MCF 10A (cell line): ENCODE data around the gene WWP2. TPM values are rescaled to one million over a fixed set of nuclear protein-coding genes. Genes with fewer than 3 reads are reported as not detected.
"Not testable (repeated sequence)": the region's sequence is repeated elsewhere in the genome, so short reads cannot be mapped to it uniquely, and the experiment has no call there.

Experiments
- BruUV-seq: library from RNA; stranded (reverse); fragments of 400-500 nt; replicated peaks from 2 replicates; lab custom pipeline; 2021; lab: Mats Ljungman, UMichigan
- CTCF ChIA-PET: fragments of 300-600 bp; sonication (Branson Sonifier 250); formaldehyde crosslinking; extraction: SDS; loops from one replicate; lab custom pipeline; 2021; ENCODE audit warnings: antibody characterized with exemption, inconsistent platforms; lab: Yijun Ruan, JAX
- POLR2A ChIA-PET: fragments of 300-600, 350-650 bp; sonication (Branson Sonifier 250); formaldehyde crosslinking; extraction: SDS; loops from one replicate; lab custom pipeline; 2020; ENCODE audit warnings: antibody characterized with exemption, inconsistent platforms; lab: Yijun Ruan, JAX
- DNase-seq: peaks from one replicate; pipeline ENCODE4 v3.0.0-alpha.2; 2018; ENCODE audit not compliant: unreplicated experiment
- H3K27ac Mint-ChIP-seq: one replicate; pipeline ENCODE4 v1.8.0; 2022; ENCODE audit warnings: mild to moderate bottlenecking, low read depth, mixed read lengths; ENCODE audit not compliant: unreplicated experiment
- H3K27me3 Mint-ChIP-seq: one replicate; pipeline ENCODE4 v1.8.0; 2022; ENCODE audit warnings: mixed read lengths; ENCODE audit not compliant: insufficient read depth, unreplicated experiment
- H3K36me3 Mint-ChIP-seq: one replicate; pipeline ENCODE4 v1.8.0; 2022; ENCODE audit warnings: mild to moderate bottlenecking, moderate library complexity, mixed read lengths; ENCODE audit not compliant: insufficient read depth, unreplicated experiment
- H3K4me1 Mint-ChIP-seq: one replicate; pipeline ENCODE4 v1.8.0; 2022; ENCODE audit warnings: mixed read lengths; ENCODE audit not compliant: insufficient read depth, unreplicated experiment
- H3K4me3 Mint-ChIP-seq: one replicate; pipeline ENCODE4 v1.8.0; 2022; ENCODE audit warnings: mild to moderate bottlenecking, moderate library complexity, mixed read lengths; ENCODE audit not compliant: unreplicated experiment
- H3K9me3 Mint-ChIP-seq: one replicate; pipeline ENCODE4 v1.8.0; 2022; ENCODE audit warnings: mixed read lengths; ENCODE audit not compliant: unreplicated experiment
- intact Hi-C: fragments of 100-400 bp; cut with micrococcal nuclease; formaldehyde crosslinking; loops from 2 replicates; pipeline ENCODE4 v1.14.1; 2022
- total RNA-seq: library from RNA; stranded (reverse); gene quantifications from 2 replicates; pipeline ENCODE4 v1.2.3, GENCODE V29; 2022

The WWP2 gene
- total RNA-seq, 1 experiment from 2014 or later, result 30.4 TPM

GRCh38 chr16:69951672-69952031, 189.5 kb downstream of the WWP2 start:
- CTCF ChIA-PET, H3K9me3 Mint-ChIP-seq, BruUV-seq, H3K27ac Mint-ChIP-seq, H3K4me1 Mint-ChIP-seq, DNase-seq, H3K36me3 Mint-ChIP-seq, intact Hi-C loops, POLR2A ChIA-PET, H3K27me3 Mint-ChIP-seq, H3K4me3 Mint-ChIP-seq: not testable (repeated sequence)

- H3K27ac Mint-ChIP-seq, H3K9me3 Mint-ChIP-seq, DNase-seq, H3K36me3 Mint-ChIP-seq, BruUV-seq, POLR2A ChIA-PET, H3K4me3 Mint-ChIP-seq, H3K27me3 Mint-ChIP-seq, intact Hi-C loops, H3K4me1 Mint-ChIP-seq, CTCF ChIA-PET: not testable (repeated sequence)
These were observed 190.0 kb downstream of the WWP2 start for GRCh38 chr16:69952116-69952515.

GRCh38 chr16:69952572-69953355, 190.6 kb downstream of the WWP2 start:
- intact Hi-C loops, H3K4me1 Mint-ChIP-seq, CTCF ChIA-PET, H3K27me3 Mint-ChIP-seq, DNase-seq, H3K27ac Mint-ChIP-seq, POLR2A ChIA-PET, H3K36me3 Mint-ChIP-seq, BruUV-seq, H3K4me3 Mint-ChIP-seq, H3K9me3 Mint-ChIP-seq: not testable (repeated sequence)

- H3K27me3 Mint-ChIP-seq, H3K36me3 Mint-ChIP-seq, DNase-seq, H3K27ac Mint-ChIP-seq, H3K4me3 Mint-ChIP-seq, CTCF ChIA-PET, POLR2A ChIA-PET, intact Hi-C loops, H3K9me3 Mint-ChIP-seq, BruUV-seq, H3K4me1 Mint-ChIP-seq: not testable (repeated sequence)
These were observed 192.1 kb downstream of the WWP2 start for GRCh38 chr16:69954241-69954640.

- CTCF ChIA-PET, result not testable (repeated sequence)
These were observed 201.2 kb downstream of the WWP2 start for GRCh38 chr16:69963312-69963711.

GRCh38 chr16:69964960-69965660, 203.0 kb downstream of the WWP2 start:
- DNase-seq, POLR2A ChIA-PET, H3K27me3 Mint-ChIP-seq, CTCF ChIA-PET, H3K4me3 Mint-ChIP-seq, H3K9me3 Mint-ChIP-seq, H3K36me3 Mint-ChIP-seq, BruUV-seq, H3K4me1 Mint-ChIP-seq, intact Hi-C loops, H3K27ac Mint-ChIP-seq: not testable (repeated sequence)

More at GRCh38 chr16:69963312-69963711, 201.2 kb downstream of the WWP2 start:
- H3K36me3 Mint-ChIP-seq, POLR2A ChIA-PET, H3K9me3 Mint-ChIP-seq, intact Hi-C loops, H3K4me3 Mint-ChIP-seq, H3K27ac Mint-ChIP-seq, H3K27me3 Mint-ChIP-seq, H3K4me1 Mint-ChIP-seq, DNase-seq, BruUV-seq: not testable (repeated sequence)

- H3K27ac Mint-ChIP-seq, DNase-seq, CTCF ChIA-PET, H3K4me3 Mint-ChIP-seq, intact Hi-C loops, H3K9me3 Mint-ChIP-seq, BruUV-seq, POLR2A ChIA-PET, H3K4me1 Mint-ChIP-seq, H3K36me3 Mint-ChIP-seq, H3K27me3 Mint-ChIP-seq: not testable (repeated sequence)
These were observed 203.5 kb downstream of the WWP2 start for GRCh38 chr16:69965661-69966054.

- H3K27ac Mint-ChIP-seq, H3K9me3 Mint-ChIP-seq, intact Hi-C loops, H3K36me3 Mint-ChIP-seq, CTCF ChIA-PET, H3K27me3 Mint-ChIP-seq, H3K4me1 Mint-ChIP-seq, DNase-seq, POLR2A ChIA-PET, BruUV-seq, H3K4me3 Mint-ChIP-seq: not testable (repeated sequence)
These were observed 205.6 kb downstream of the WWP2 start for GRCh38 chr16:69967688-69968087.

GRCh38 chr16:69968125-69968524, 206.0 kb downstream of the WWP2 start:
- CTCF ChIA-PET, H3K27me3 Mint-ChIP-seq, DNase-seq, POLR2A ChIA-PET, H3K9me3 Mint-ChIP-seq, H3K4me3 Mint-ChIP-seq, BruUV-seq, H3K4me1 Mint-ChIP-seq, H3K36me3 Mint-ChIP-seq, H3K27ac Mint-ChIP-seq, intact Hi-C loops: not testable (repeated sequence)
